HUDEP-2 (cell line): ENCODE data around the gene ATP6V0A4.
"Not testable (repeated sequence)": the region's sequence is repeated elsewhere in the genome, so short reads cannot be mapped to it uniquely, and the experiment has no call there.

ENCODE experiments used
- DNase-seq, 76 experiments: peaks; one replicate each; lab custom pipeline; 2025; ENCODE audit not compliant: unreplicated experiment in 76 of 76; lab: John Stamatoyannopoulos, UW

ATP6V0A4 gene

DNA sequence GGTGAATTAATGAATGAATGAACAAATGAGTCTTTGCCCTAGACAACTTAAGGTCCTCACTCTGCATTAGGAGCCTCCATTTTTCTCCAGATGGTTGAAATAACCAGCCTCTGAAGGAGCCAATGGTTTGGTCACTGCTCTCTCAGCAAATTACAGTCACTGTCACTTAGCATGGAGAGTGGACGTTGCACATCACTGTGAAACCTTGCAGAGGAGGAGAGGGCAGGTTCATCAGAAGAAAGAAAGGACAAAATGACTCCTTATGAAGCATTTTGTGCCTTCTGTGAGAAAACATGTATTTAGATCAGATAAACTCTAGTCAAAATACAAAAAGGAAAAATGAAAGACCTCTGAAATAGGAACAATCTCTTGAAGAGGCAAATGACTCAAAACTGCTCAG is 6.6 kb upstream of the ATP6V0A4 start:
- no peak for DNase-seq

DNA sequence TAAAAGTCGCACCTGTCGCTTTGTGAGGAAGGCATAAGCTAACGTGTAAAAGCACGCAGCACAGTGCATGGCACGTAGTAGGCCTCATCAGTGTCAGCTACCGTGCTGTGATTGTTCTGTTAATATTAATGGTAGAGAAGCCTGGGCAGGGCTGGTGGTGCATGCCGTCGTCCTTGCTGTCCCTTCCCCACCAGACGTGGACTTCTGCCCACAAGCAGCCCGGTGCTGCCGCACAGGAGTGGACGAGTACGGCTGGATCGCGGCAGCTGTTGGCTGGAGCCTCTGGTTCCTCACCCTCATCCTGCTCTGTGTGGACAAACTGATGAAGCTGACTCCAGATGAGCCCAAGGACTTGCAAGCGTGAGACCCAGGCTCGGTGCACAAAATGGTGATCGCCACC is 4.7 kb upstream of the ATP6V0A4 start:
- no peak for DNase-seq

DNA sequence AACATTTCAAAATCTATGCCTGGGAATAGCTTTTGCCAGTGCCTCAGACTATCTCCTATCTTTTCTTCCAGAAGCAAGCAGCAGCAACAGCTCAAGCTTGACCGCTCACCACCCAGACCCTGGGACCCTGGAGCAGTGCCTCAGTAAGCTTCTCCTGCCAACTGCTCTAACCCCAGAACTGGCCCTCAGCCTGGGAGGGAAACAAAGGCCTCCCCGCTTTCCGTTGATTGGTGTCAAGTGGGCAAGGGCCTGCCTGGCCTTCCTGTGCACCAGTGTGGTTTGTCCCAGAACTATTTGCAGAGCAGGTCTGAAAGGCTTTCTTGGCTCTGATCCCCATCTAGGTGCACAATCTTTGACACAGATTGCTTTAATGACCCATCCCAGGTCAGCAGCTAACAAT is 3.3 kb upstream of the ATP6V0A4 start:
- no peak for DNase-seq

DNA sequence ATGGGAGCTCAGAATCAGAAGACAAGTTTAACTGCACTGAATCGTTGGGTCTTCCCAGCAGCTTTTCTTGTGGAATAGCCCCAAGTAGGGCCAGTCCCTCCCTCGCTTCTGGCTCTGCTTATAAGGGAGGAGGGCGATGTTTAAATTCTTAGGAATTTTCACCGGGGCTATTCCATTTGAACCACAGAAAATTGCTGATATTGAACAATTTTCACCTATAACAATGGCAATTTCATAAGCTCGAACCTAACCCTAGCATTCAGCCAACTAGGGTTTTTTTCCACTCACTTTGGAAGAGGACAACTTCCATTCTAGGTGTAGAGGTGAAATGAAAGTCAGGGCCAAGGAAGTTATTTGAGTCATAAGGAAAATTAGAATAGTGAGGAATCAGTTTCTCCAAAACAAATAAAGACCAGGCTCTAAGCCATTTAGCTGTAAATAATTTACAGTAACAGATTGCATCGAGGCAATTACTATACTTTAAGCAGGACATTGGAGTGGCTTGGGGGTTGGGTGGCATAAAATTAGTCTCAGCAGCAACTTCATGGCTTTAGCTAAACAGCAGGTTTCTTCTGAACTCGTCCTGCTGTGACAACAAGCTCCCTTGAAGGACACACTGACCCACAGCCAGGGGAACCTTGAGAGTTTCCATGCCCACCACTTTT is 1.5 kb upstream of the ATP6V0A4 start:
- DNase-seq = no peak

DNA sequence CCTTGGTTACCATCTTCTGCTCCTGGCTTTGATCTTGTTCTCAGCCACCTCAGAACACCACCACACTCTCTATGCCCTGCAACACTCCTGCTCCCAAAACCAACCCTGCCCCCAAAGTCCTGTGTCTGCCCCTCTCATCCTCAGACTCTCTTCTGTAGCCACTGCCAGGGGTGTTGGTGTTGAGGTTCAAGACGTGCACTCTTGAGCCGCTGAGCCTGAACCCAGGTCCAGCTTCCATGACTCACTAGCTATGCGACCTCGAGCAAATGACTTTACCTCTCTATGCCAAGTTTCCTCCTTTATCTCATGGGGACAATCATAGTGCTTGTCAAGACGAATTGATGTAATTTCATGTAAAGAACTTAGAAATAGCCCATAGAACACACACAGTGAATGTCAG is 840 bp upstream of the ATP6V0A4 start:
- no peak for DNase-seq

DNA sequence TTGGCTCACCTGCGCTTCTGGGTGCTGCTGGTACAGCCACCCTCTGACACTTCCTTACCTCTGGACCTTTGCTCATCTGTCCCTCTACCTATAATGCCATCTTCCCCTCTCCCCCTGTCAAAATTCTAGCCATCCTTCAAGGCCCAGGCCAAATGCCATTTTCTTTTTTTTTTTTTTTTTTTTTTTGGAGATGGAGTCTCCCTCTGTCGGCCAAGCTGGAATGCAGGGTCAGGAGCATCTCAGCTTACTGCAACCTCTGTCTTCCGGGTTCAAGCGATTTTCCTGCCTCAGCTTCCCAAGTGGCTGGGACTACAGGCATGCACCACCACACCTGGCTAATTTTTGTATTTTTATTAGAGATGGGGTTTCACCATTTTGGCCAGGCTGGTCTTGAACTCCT is 950 bp downstream of the ATP6V0A4 start:
- not testable (repeated sequence) for DNase-seq

DNA sequence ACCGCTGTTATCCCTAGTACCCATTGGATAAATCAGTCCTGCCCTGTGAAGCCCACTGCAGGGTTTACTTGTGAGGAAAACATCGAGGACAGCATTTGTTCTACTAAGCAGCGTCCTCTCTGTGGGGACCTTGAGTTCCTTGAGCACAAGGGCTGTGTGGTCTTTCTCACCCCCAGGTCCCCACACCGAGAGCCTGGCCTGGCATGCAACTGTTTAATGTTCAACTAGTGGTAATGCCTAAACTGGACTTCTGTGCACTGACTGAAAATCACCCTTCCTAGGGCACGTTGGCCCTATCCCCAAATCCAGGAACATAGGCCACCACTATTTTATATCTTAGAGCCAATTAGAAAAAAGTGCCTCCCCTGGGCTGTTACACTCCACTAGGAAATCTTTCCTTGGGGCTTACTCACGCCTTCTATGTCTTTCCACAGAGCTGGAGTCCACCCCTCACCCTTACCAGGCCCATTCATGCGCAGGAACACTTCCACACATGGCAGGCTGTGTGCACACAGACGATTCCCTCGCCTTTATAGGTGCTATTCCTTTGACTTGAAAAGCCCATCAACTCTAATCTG is 1.9 kb downstream of the ATP6V0A4 start:
- DNase-seq = no peak

DNA sequence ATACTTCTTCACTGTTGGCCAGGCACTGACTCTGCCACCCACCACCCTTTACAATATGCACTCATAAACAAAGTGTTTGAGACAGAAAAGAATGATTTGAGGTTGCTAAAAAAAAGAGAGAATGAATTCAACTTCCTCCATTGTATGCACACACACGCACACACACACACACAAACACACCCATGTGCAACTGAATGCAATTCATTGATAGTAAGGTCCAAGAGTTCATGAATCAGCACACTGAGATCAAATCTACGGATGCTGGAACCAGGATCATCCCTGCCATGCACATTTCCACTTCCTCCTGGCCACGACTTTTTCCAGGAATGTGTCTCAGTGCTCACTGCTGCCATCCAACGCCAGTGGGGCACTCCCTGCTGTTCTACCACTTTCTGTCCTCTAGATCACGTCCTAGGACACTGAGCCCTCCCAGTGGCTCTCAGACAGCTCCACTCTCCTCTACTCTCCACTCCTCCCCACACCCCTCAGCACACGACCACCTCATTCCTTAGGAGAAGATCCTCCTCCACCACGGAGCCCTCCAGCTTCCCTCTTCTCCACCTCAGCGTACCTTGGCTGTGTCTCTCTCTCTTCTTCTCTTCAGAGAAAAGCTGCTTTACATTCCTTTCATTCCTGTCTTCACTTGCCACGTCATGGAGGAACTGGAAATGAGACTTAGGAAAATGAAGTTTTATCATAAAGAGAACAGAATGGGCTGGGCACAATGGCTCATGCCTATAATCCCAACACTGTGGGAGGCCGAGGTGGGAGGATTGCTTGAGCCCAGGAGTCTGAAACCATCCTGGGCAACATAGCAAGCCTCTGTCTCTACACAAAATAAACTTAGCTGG is 12.2 kb downstream of the ATP6V0A4 start:
- DNase-seq = no peak

DNA sequence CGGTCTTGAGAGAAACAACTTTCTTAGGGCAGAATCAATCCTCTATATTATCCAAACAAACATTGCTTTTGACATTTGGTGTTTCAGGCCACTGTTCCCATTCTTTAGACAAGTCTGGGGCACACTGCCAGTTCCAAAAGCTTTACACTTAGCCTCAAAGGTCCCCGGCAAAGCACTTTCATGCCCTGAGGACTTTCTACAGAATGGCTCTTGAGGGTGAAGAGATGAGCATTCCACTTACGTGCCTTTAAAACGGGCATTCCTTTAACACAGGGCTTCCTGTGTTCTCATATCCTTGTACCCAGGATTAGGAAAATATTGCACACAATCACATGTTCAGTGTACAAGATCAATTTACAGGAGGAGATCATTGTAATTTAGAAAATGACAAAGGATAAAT is 13.3 kb downstream of the ATP6V0A4 start:
- DNase-seq = no peak

DNA sequence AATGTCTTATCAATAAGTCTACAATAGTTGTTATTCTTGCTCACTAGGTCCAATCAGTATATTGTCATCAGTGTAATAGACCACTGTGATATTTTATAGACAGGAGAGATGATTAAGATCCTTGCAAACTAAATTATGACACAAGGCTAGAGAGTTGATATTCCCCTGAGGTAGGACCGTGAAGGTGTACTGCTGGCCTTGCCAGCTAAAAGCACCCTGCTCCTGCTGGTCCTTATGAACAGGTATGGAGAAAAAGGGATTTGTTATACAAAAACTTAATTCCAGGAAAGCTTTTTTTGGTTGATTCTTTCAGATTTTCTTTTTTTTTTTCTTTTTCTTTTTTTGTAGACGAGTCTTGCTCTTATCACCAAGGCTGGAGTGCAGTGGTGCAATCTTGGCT is 17.0 kb downstream of the ATP6V0A4 start:
- DNase-seq = no peak

DNA sequence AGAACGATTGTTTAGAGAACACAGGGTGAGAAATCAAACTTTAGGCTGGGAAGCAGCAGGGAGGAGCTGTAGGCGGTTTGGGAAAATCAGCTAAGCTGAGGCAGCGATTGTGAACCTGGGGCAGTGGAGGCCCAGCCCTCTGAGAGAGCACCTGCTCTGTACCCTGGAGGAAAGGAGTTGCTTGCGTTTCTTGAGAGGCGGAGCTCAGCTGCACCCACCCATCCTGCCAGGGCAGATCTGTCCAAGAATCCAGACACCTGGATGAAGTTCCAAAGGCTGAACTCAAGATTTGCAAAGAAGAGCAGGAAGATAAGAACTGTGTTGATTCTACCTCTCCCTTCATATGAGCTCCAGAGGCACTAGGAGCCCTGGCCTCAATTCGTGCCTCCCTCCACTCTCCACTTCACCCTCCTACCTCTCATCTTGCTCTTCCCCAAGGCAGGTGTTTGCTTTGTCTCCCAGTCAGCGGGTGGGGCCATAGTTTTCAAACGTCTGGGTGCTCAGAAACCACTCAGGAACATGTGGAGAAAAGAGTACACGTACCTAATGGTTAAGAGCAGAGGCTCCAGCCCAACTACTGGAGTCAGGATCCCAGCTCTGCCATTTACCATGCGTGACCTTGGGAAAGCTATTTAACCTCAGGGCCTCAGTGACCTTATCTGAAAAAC is 21.7 kb downstream of the ATP6V0A4 start:
- DNase-seq = no peak

DNA sequence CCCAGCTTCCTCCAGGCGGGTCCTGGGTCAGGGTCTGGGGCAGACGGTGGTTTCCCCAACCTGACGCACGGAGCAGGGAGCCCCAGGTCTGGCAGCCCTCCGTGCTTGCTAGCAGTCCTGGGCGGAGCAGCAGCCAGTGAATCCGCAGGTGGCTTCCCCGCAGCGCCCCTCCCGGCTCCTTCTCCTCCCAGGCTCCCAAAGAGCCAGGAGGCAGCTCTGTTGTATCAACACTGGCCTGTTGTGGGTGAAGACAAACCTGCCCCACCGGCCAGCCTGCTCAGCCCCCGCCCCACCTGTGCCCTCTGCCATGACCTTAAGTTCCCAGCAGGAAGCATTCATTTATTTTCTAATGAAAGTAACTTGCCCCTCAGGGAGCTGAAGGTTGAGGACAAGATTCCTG is 24.2 kb downstream of the ATP6V0A4 start:
- no peak for DNase-seq

DNA sequence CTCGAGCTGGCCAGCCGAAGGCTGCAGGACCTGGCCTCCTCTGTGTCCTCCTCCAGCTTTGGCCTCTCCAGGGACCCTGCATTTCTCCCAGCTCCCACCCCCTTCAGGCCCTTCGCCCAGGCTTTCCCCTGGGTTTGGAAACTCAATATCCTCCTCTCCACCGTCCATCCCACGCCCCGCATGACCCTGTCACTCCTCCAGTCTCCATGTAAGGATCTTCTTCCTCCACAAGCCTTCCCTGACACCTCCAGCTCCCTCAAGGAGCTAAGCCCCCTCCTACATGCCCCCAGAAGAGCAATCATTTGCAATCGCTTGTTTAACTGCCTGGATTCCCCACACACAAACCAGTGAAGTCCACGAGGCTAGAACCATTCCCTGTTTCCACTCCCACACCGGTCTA is 24.8 kb downstream of the ATP6V0A4 start:
- DNase-seq = no peak

DNA sequence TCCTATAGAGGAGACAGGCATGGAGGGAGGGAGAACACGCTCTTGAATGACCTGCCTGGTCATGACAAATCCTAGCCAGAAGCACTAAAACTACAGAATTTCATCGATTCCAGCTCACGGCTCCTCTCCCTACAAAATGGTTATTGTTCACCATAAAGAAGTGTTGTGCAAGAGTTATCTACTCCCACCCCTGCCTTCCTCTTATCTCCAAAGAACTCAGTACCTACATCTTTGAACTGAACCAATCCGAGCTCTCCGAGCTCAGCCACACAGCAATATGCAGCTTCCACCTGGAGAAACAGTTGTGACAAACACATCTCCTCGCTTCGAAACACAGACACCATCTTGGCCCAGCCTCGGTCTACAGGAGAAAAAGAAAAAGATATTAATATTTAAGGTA is 27.1 kb downstream of the ATP6V0A4 start:
- no peak for DNase-seq

DNA sequence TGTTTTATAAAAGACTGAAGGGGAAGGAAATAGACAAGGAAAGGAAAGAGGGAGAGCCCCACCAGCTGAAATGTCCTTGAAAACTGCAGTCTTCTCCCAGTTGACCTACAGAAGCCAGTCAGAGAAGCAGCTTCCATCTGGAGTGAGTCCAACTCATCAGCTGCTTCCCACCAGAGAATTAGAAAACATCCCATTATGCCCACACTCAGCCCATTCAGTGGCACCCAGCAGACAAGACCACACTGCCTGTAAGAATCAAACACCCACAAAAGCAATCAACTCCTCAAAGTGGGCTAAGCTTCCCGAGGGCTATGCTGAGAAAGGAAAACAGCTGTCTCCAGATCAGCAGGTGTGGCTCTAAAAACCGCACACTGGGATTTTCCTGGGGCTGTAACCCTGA is 29.8 kb downstream of the ATP6V0A4 start:
- DNase-seq = no peak

DNA sequence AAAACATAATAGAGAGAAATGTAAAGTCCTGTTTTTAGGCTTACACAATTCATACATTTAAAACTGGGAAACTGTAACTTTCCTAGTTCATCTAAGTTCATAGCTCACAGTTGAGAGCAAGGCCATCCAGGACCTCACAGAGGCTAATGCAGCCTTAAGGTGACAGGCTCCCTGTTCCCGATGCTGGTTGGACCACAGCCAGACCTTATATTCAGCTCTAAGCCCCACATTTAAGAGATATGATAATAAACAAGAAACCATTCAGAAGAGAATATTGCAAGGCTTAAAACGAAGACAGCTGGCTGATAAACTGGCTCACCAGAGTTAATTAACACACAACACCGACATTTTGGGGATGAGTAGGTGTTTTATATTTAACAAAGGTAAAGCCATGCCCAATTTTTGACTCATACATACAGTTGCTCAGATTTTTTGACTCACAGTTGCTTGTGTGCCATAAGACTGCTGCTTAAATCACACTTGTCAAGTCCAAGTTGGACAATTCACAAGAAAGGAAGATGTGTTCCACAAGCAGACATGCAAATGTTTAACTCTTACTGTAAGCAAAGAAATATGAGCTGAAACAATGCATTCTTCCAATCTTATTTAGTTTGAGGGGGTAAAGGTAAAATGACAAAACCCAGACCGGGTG is 41.3 kb downstream of the ATP6V0A4 start:
- no peak for DNase-seq

DNA sequence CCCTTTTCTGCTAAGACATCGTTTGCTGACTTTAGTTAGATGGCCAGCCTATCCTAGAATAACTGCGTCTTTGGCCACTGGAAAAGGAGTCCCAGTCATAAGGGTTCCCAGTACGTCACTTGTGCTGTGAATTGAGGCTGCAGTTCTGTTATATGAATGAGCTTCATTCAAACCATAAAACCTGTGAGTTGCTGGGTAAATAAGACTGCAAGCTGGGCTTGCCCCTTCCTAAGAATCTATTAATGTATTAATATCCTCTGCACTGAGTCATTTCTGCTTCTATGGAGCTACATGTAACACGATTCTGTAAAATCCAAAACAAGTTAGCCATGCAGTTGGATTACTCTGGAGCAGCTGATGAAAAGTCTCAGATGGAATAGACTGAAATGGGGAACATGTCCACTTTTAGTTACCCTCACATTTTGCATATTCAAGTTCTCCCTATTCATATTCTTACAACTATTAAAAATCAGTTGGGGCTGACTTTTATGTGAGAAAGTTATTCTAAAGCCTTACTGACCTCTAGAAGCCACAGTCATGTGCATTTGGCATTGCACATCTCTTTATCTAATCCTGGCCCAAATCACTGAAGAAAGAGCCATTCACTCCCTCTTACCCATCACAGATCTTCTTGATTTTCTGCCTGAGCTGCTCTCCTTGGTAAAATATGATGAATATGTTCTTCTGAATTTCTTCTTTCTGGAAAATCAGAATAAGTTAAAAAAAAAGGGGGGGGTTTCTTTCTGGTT is 42.0 kb downstream of the ATP6V0A4 start:
- DNase-seq = no peak

DNA sequence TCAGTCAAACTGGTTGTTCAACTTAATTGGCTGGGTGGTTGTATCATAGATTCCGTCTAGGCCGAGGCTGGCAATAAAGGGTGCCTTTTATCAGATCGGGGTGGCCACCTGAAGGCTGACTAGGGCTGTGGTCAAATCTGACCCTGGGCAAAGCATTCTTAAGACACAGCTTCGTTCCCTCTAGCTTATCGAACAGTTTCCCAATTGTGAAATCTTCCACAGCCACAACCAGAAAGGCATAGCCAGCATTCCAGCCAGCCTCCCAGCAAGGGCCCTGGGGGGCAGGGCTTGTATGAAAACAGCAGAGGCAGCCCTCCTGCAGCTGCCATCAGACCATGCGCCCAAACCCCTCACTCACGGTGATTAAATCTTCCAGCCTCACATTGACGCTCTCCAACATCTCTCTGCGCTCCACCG is 42.7 kb downstream of the ATP6V0A4 start:
- no peak for DNase-seq

DNA sequence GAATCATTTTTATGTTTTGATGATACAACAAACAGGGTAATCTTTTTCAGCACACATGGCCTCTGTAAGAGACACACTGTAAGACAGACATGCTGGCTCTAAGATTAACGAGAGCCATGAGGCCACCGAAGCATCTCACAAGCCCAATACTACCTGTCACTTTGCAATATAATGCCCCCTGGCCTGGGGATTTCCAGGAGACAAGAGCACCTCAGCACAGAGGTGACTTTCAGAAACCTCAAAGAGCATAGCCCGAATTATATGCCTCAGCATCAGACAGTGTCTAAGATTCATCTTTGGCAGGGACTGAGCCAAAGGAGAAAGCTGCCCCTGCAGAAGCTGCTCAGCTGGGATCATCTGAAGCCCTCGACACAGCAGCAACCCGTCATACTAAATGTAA is 44.4 kb downstream of the ATP6V0A4 start:
- DNase-seq = no peak

DNA sequence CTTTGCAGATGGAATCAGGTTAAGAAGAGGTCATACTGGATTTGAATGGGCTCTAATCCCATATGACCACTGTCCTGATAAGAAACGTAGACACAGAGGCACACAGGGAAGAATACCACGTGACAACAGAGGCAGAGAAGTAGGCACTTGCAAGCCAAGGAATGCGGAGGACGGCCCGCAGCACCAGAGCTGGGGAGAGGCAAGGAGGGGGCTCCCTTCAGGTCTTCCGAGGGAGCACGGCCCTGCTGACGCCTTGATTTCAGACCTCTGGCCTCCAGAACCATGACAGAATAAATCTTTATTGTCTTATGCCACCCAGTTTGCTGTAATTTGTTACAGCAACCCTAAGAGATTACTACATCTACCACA is 44.9 kb downstream of the ATP6V0A4 start:
- DNase-seq = no peak
